HPDE6-E6E7 (cell line): ENCODE results near the gene POLH.
"Not testable (repeated sequence)": the region's sequence is repeated elsewhere in the genome, so short reads cannot be mapped to it uniquely, and the experiment has no call there.

Experiments
- DNase-seq: peaks from one replicate; pipeline ENCODE4 v3.0.0; 2011; ENCODE audit warnings: missing footprints; ENCODE audit errors: extremely low spot score

Gene POLH

DNA sequence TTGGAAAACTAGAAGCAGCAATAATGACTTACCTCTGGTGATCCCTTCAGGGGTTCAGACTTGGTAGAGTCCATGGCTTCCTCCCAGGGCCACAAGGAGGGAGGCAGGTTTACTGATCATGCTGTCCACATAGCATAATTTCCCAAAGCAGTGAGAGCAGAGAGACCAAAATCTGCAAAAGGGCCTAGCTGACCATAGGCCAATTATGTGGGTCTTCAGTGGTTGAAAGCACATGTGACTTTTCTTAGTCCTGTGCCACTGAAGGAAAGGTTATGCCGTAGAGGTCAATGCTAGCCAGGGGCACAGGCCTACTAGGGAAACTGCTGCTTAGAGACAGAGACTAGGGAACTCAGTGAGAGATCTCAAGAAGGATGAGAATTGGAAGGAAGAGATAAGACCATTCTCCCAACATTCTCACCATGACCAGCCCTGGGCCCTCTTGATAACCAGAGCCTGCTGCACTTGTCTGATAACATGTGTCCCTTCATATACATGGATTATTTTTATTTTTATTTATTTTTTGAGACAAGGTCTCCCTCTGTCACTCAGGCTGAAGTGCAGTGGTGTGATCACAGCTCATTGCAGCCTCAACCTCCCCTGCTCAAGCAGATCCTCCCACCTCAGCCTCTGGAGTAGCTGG, 55.1 kb downstream of the POLH start:
- DNase-seq: no peak

- not testable (repeated sequence) for DNase-seq
These were observed 57.0 kb downstream of the POLH start for GRCh38 chr6:43633002-43633401.

DNA sequence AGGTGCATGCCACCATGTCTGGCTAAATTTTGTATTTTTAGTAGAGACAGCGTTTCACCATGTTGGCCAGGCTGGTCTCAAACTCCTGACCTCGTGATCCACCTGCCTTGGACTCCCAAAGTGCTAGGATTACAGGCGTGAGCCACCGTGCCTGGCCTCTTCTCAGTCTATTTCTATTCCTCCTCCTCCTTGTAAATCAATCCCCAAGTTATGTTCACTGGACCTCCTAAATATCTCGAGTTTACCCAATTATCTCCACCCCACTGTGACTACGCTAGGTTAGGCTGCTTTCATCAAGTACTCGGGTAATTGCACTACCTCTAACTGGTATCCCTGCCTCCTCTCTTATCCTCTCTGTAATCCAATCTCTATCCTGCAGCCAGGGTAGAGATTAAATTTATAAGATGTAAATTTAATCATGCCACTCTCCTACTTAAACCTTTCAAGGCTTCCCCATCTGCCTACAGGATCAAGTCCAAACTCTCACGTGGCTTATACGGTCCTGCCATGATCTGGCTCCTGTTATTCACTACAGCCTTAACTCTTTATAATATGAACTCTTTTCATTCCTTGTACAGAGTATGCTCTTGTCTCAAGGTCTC, 58.8 kb downstream of the POLH start:
- DNase-seq: no peak

DNA sequence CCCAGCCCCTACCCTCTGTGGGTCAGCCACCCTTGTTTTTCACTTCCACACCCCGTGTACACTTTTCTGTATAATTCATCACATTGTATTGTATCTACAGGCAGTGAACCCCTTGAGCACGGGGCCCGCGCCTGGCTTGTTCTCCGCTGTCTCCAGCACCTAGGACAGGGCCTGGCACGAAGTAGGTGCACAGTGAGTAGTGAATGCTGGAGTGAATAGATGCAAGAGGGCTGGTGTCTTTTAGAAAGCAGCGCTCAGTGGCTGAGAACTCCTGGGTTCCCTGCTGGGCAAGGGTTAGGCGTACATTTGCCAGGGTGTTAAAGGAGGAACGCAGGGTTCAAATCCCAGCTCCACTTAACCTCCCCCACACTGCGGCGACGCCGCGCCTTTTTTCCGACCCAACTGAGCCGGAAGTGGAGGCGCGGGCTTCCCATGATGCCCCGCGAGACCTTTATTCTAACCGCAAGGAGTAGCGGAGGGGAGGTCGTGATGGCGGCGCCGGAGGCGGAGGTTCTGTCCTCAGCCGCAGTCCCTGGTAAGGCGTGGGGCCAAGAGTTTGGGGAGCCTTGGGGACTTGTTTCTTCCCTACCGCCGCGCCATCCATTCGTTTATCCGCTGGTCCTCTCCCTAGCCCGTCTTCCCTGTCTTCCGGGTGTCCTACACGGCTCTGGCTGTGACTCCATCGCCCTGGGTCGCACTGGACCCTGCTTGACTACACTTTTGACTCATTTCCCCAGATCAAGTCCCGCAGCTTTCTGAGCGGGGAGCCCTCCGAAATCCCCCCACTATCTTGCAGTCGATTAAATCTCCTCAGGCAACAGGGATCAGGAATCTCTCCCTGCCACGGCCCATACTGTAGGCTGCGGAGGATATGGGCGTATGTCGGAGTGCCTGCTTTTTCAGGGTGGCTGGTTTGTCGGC, 59.7 kb downstream of the POLH start, which contains the start of gene MAD2L1BP:
TSS of gene MAD2L1BP (plus strand) at position 454 of the 921 bp plus-strand sequence. CDS start at position 490, 36 bp downstream.
- DNase-seq: peak; percentile 41

- no peak for DNase-seq
These were observed 60.3 kb downstream of the POLH start for GRCh38 chr6:43636308-43636659.

GRCh38 chr6:43639984-43640800, 64.2 kb downstream of the POLH start:
- DNase-seq: no peak

DNA sequence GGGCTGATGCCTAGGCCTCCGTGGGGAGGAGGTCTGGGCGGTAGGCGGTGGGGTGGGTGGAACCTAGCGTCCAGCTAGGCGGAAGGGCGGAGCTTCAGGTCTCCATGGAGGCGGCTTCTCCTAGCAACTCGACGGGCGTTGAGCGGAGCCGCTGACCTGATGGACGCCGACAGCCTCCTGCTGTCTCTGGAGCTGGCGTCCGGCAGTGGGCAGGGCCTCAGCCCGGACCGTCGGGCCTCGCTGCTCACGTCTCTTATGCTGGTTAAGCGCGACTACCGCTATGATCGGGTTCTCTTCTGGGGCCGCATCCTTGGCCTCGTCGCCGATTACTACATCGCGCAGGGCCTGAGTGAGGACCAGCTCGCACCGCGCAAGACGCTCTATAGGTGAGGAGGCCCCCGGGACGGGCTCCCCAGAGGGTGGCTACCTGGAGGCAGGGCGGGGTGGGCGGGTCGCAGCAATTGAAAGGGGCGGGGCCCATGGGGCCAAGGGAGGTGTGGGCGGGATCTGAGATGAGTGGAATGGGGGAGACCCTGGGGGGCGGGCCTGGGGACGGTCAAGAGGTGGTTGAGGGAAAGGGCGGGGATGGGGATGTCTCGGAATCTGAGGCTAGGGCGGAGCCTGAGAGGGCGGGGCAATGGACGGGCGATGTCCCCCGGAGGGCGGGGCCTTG, 69.1 kb downstream of the POLH start, which contains the start of gene RSPH9:
TSS of gene RSPH9 (plus strand) at position 97 of the 673 bp plus-strand sequence. CDS start at position 160, 63 bp downstream.
- no peak for DNase-seq

DNA sequence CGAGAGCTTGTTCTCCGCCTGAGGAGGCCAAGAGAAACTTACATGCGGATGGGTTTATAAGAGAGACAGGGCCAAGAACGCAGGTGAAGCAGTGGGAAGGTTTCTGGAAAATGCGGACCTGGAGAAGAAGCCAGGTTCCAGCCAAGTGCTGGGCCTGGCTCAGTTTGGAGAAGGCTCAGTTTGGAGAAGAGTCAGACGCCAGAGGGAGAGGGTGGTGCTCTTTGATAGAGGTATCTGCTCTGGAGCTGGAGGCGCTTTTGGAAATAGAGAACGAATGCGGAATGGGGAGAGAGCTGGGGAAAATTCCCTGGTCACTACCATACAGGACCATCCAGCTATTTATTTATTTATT, 69.6 kb downstream of the POLH start:
- DNase-seq: no peak

GRCh38 chr6:43647613-43648012, 71.6 kb downstream of the POLH start:
- no peak for DNase-seq

GRCh38 chr6:43648248-43648647, 72.3 kb downstream of the POLH start:
- no peak for DNase-seq

- not testable (repeated sequence) for DNase-seq
These were observed 76.8 kb downstream of the POLH start for GRCh38 chr6:43652822-43653221.

GRCh38 chr6:43657221-43657802, 81.3 kb downstream of the POLH start:
- DNase-seq: no peak

GRCh38 chr6:43658161-43658560, 82.2 kb downstream of the POLH start:
- no peak for DNase-seq

- DNase-seq: not testable (repeated sequence)
These were observed 87.0 kb downstream of the POLH start for GRCh38 chr6:43662948-43663347.
